Esophagus muscularis mucosa (tissue), 4 donors: ENCODE results near the gene NBEAL2. TPM values are rescaled to one million over a fixed set of nuclear protein-coding genes. Genes with fewer than 3 reads are reported as not detected.
A peak's percentile ranks its signal among the peaks of the same experiment; 100 is the strongest.

Experiments used
- DNase-seq: peaks from one replicate; pipeline ENCODE4 v3.0.0-alpha.2; 2017; ENCODE audit errors: extremely low spot score
- H3K27ac ChIP-seq, 4 donors: fragments of 200-600 bp; sonication (generic); replicated peaks in 1 of 4; 1 replicate in 3 of 4; 2 replicates in 1 of 4; pipeline ENCODE4 v1.5.1; 2016 to 2019; ENCODE audit warnings: mild to moderate bottlenecking in 1 of 4
- H3K27me3 ChIP-seq, 4 donors: fragments of 200-600 bp; sonication (generic); one replicate each; pipeline versions ENCODE4 v1.5.1 to v1.6.0; 2016 to 2019
- H3K36me3 ChIP-seq, 4 donors: fragments of 200-600 bp; sonication (generic); one replicate each; pipeline ENCODE4 v1.5.1; 2016 to 2019
- H3K4me1 ChIP-seq, 4 donors: fragments of 200-600 bp; sonication (generic); one replicate each; pipeline ENCODE4 v1.5.1; 2016 to 2019
- H3K4me3 ChIP-seq, 4 donors: fragments of 200-600 bp; sonication (generic); 1 replicate in 2 of 4; 2 replicates in 2 of 4; pipeline ENCODE4 v1.5.1; 2016 to 2019; ENCODE audit warnings: mild to moderate bottlenecking in 4 of 4, moderate library complexity in 1 of 4
- H3K9me3 ChIP-seq, 4 donors: fragments of 200-600 bp; sonication (generic); 1 replicate in 3 of 4; 2 replicates in 1 of 4; pipeline ENCODE4 v1.5.1; 2016 to 2019
- EP300 ChIP-seq: sonication (generic); formaldehyde crosslinking; IDR thresholded peaks from one replicate; pipeline ENCODE4 v1.6.1; 2017; ENCODE audit warnings: antibody characterized with exemption
- POLR2A ChIP-seq: fragments of 450-650 bp; IDR thresholded peaks from one replicate; pipeline ENCODE4 v1.6.1; 2017; ENCODE audit warnings: antibody characterized with exemption, moderate library complexity, mild to moderate bottlenecking, low read depth
- POLR2AphosphoS5 ChIP-seq, 2 donors: sonication (generic); formaldehyde crosslinking; IDR thresholded peaks; one replicate each; pipeline ENCODE4 v1.6.1; 2017; ENCODE audit warnings: antibody characterized with exemption in 2 of 2
- WGBS: methylation state at CpG from one replicate; pipeline ENCODE4 v1.1.5; 2018; 5-methylcytosine and 5-hydroxymethylcytosine counted together
- intact Hi-C: fragments of 100-400 bp; cut with DNase I; formaldehyde crosslinking; loops from one replicate; pipeline ENCODE4 v1.15.1; 2023
- total RNA-seq, 4 donors: library from RNA; depleted of rRNA; stranded (reverse); fragments of >200 nt; gene quantifications; one replicate each; pipeline versions ENCODE4 v1.1.0 to v1.2.1, GENCODE V29; 2016
- TF ChIP-seq, protein P1 (sequence below), 3 experiments: fragments of 200-600 bp in 2 of 3; fragments of 450-650 bp in 1 of 3; sonication (generic) in 2 of 3; IDR thresholded peaks; one replicate each; pipeline ENCODE4 v1.5.1; 2017 to 2019; ENCODE audit warnings: antibody characterized with exemption in 3 of 3, mild to moderate bottlenecking in 2 of 3, moderate library complexity in 1 of 3

NBEAL2 gene
- total RNA-seq, 4 donors from 2014 or later: 16.6 to 22.1 (median 21.2) TPM

- 92% methylated on average over 9 of the region's 9 CpGs for WGBS
- Histone ChIP-seq H3K27ac (no peak overlapping the region), H3K4me1 (peaks cover 12 to 15% (median 15%) of the 10 kb centered on the region in 4 donors), H3K4me3 (no peak overlapping the region), H3K9me3 (no peaks in the 10 kb centered on the region), H3K27me3 (no peaks in the 10 kb centered on the region), H3K36me3 (peaks cover 16 to 62% (median 53%) of the 10 kb centered on the region in 4 donors)
- intact Hi-C loops: no loop called here
- TF ChIP-seq, protein P1, sequence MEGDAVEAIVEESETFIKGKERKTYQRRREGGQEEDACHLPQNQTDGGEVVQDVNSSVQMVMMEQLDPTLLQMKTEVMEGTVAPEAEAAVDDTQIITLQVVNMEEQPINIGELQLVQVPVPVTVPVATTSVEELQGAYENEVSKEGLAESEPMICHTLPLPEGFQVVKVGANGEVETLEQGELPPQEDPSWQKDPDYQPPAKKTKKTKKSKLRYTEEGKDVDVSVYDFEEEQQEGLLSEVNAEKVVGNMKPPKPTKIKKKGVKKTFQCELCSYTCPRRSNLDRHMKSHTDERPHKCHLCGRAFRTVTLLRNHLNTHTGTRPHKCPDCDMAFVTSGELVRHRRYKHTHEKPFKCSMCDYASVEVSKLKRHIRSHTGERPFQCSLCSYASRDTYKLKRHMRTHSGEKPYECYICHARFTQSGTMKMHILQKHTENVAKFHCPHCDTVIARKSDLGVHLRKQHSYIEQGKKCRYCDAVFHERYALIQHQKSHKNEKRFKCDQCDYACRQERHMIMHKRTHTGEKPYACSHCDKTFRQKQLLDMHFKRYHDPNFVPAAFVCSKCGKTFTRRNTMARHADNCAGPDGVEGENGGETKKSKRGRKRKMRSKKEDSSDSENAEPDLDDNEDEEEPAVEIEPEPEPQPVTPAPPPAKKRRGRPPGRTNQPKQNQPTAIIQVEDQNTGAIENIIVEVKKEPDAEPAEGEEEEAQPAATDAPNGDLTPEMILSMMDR (IDR thresholded peaks at IDR 0.05): no peak
- TF ChIP-seq POLR2A (no peak), EP300 (no peak), POLR2AphosphoS5 (IDR thresholded peaks at IDR 0.05) (no peak)
- DNase-seq: no peak
These were observed 26.7 kb downstream of the NBEAL2 start for GRCh38 chr3:47006145-47006651.

- no peak for DNase-seq
- 83% methylated on average over 1 of the region's 3 CpGs for WGBS
- Histone ChIP-seq H3K4me3 (no peak overlapping the region), H3K9me3 (no peaks in the 10 kb centered on the region), H3K4me1 (peaks cover 12 to 15% (median 15%) of the 10 kb centered on the region in 4 donors), H3K27ac (no peak overlapping the region), H3K27me3 (no peaks in the 10 kb centered on the region), H3K36me3 (peaks cover 8 to 54% (median 45%) of the 10 kb centered on the region in 4 donors)
- no peak for TF ChIP-seq EP300
- TF ChIP-seq, protein P1 (IDR thresholded peaks at IDR 0.05): no peak
- intact Hi-C loops: no loop called here
These were observed 27.5 kb downstream of the NBEAL2 start for GRCh38 chr3:47007001-47007400.

- intact Hi-C loops: no loop called here
- Histone ChIP-seq H3K4me1 (peaks cover 12 to 15% (median 15%) of the 10 kb centered on the region in 4 donors), H3K4me3 (no peak overlapping the region), H3K27ac (no peak overlapping the region), H3K9me3 (no peaks in the 10 kb centered on the region), H3K27me3 (no peaks in the 10 kb centered on the region), H3K36me3 (peaks cover 3 to 48% (median 38%) of the 10 kb centered on the region in 4 donors)
- 83% methylated on average over 10 of the region's 16 CpGs for WGBS
- TF ChIP-seq EP300 (no peak), POLR2AphosphoS5 (IDR thresholded peaks at IDR 0.05) (no peak), POLR2A (no peak)
- TF ChIP-seq, protein P1 (IDR thresholded peaks at IDR 0.05): no peak
- no peak for DNase-seq
These were observed 28.2 kb downstream of the NBEAL2 start for GRCh38 chr3:47007482-47008233.

- no peaks in the 10 kb centered on the region for H3K27me3 ChIP-seq
- H3K4me1 ChIP-seq: peaks cover 12 to 15% (median 15%) of the 10 kb centered on the region in 4 donors
- peaks cover under 1 to 48% (median 35%) of the 10 kb centered on the region in 4 donors for H3K36me3 ChIP-seq
- no peaks in the 10 kb centered on the region for H3K9me3 ChIP-seq
- no peak overlapping the region for H3K4me3 ChIP-seq
- TF ChIP-seq EP300 (no peak), POLR2A (no peak), POLR2AphosphoS5 (IDR thresholded peaks at IDR 0.05) (no peak)
- TF ChIP-seq, protein P1 (IDR thresholded peaks at IDR 0.05): no peak
- H3K27ac ChIP-seq: peak overlapping the region in 3 of 4 donors; percentile 86 to 93 (median 91)
- WGBS: 87% methylated on average over 13 of the region's 13 CpGs
- no peak for DNase-seq
- intact Hi-C loops: no loop called here
These were observed 28.8 kb downstream of the NBEAL2 start for GRCh38 chr3:47008234-47008796.
